Keratinocyte (primary cell): ENCODE data around the gene MND1. TPM values are rescaled to one million over a fixed set of nuclear protein-coding genes. Genes with fewer than 3 reads are reported as not detected.

ENCODE experiments used
- DNase-seq: peaks from one replicate; pipeline ENCODE4 v3.0.0-alpha.2; 2011; ENCODE audit warnings: low read depth, missing footprints, low spot score
- FAIRE-seq: peaks from 2 replicates; lab custom pipeline; 2011; peaks lifted over from hg19 to GRCh38; lab: Jason Lieb, UNC
- H2AFZ ChIP-seq: 2 replicates; pipeline ENCODE4 v1.6.0; 2012; ENCODE audit warnings: low read length, control low read depth, inconsistent platforms; ENCODE audit not compliant: control insufficient read depth
- H3K27ac ChIP-seq: 2 replicates; pipeline ENCODE4 v1.5.1; 2011; ENCODE audit warnings: low read length; ENCODE audit not compliant: control insufficient read depth, insufficient read depth
- H3K27me3 ChIP-seq: 3 replicates; pipeline ENCODE4 v1.6.0; 2011; ENCODE audit warnings: low read length; ENCODE audit not compliant: control insufficient read depth, insufficient read depth; ENCODE audit errors: extremely low read depth
- H3K36me3 ChIP-seq, 2 experiments: 2 replicates in 1 of 2; 3 replicates in 1 of 2; pipeline ENCODE4 v1.5.1; 2011; ENCODE audit warnings: low read length in 2 of 2, mild to moderate bottlenecking in 1 of 2; ENCODE audit not compliant: control insufficient read depth in 2 of 2, insufficient read depth in 2 of 2; ENCODE audit errors: extremely low read depth in 1 of 2
- H3K4me1 ChIP-seq: 3 replicates; pipeline ENCODE4 v1.5.1; 2011; ENCODE audit warnings: low read length; ENCODE audit not compliant: control insufficient read depth, insufficient read depth; ENCODE audit errors: extremely low read depth
- H3K4me2 ChIP-seq: 3 replicates; pipeline ENCODE4 v1.6.0; 2011; ENCODE audit warnings: low read depth, low read length; ENCODE audit not compliant: control insufficient read depth, insufficient read depth; ENCODE audit errors: extremely low read depth
- H3K4me3 ChIP-seq, 3 experiments: fragments of 200-600 bp in 1 of 3; sonication (generic) in 1 of 3; 2 replicates in 2 of 3; 3 replicates in 1 of 3; pipeline ENCODE4 v1.5.1; 2011 to 2016; ENCODE audit warnings: low read length in 3 of 3, mild to moderate bottlenecking in 3 of 3, control low read depth in 2 of 3, inconsistent platforms in 1 of 3, low read depth in 1 of 3, mixed read lengths in 1 of 3, mixed run types in 1 of 3, moderate library complexity in 1 of 3; ENCODE audit not compliant: control insufficient read depth in 2 of 3, insufficient read depth in 2 of 3; ENCODE audit errors: extremely low read depth in 1 of 3
- H3K79me2 ChIP-seq: 2 replicates; pipeline ENCODE4 v1.6.0; 2012; ENCODE audit warnings: low read length; ENCODE audit not compliant: control insufficient read depth, insufficient read depth
- H3K9ac ChIP-seq: 3 replicates; pipeline ENCODE4 v1.6.0; 2011; ENCODE audit warnings: low read length; ENCODE audit not compliant: control insufficient read depth, insufficient read depth; ENCODE audit errors: extremely low read depth
- H3K9me1 ChIP-seq: 3 replicates; pipeline ENCODE4 v1.6.0; 2011; ENCODE audit warnings: low read length; ENCODE audit not compliant: control insufficient read depth, insufficient read depth; ENCODE audit errors: extremely low read depth
- H3K9me3 ChIP-seq: 2 replicates; pipeline ENCODE4 v1.5.1; 2012; ENCODE audit warnings: low read depth, low read length; ENCODE audit not compliant: control insufficient read depth
- H4K20me1 ChIP-seq: 3 replicates; pipeline ENCODE4 v1.6.0; 2011; ENCODE audit warnings: low read length; ENCODE audit not compliant: control insufficient read depth, insufficient read depth; ENCODE audit errors: extremely low read depth
- CTCF ChIP-seq, 3 experiments: IDR thresholded peaks in 1 of 3; conservative IDR thresholded peaks in 1 of 3; optimal IDR thresholded peaks in 1 of 3; 2 replicates in 2 of 3; 3 replicates in 1 of 3; pipeline versions ENCODE3 to v1.5.1; 2011; ENCODE audit warnings: low read length in 3 of 3, mild to moderate bottlenecking in 3 of 3, moderate library complexity in 2 of 3, control low read depth in 1 of 3, inconsistent platforms in 1 of 3; ENCODE audit not compliant: insufficient read depth in 2 of 3; ENCODE audit errors: extremely low read depth in 1 of 3
- EZH2 ChIP-seq: IDR thresholded peaks from one replicate; pipeline ENCODE4 v1.6.1; 2012; ENCODE audit warnings: inconsistent platforms, mild to moderate bottlenecking, low read length, moderate library complexity
- dilution Hi-C: fragments of 300-500 bp; cut with MboI; formaldehyde crosslinking; loops from one replicate; pipeline ENCODE4 v1.7.0; 2020; ENCODE audit warnings: low sequenced_read_pairs; ENCODE audit not compliant: extremely low pct_ligation_motif_present
- polyA plus RNA-seq, 5 experiments: library from polyadenylated mRNA; depleted of rRNA in 3 of 5; stranded (reverse) in 3 of 5; stranded (forward) in 1 of 5; unstranded in 1 of 5; fragments of >200 nt; gene quantifications; 1 replicate in 1 of 5; 2 replicates in 3 of 5; 3 replicates in 1 of 5; pipeline versions ENCODE4 v1.2.1 to v1.2.3, GENCODE V29; 2011 to 2012; ENCODE audit warnings: missing spikeins in 2 of 5, low read depth in 1 of 5, low replicate concordance in 1 of 5

MND1 gene
- polyA plus RNA-seq, 1 donor (not counting 4 experiments of a cell fraction or from before 2014, with no cell fraction given), result 4.9 TPM

- Histone ChIP-seq H3K9ac (no peak overlapping the region), H4K20me1 (no peaks in the 10 kb centered on the region), H3K9me3 (no peaks in the 10 kb centered on the region), H3K79me2 (no peaks in the 10 kb centered on the region), H3K4me2 (no peak overlapping the region), H3K9me1 (no peaks in the 10 kb centered on the region), H2AFZ (no peak overlapping the region), H3K4me1 (peaks cover 2% of the 10 kb centered on the region), H3K36me3 (no peaks in the 10 kb centered on the region), H3K4me3 (no peak overlapping the region), H3K27ac (no peak overlapping the region), H3K27me3 (no peaks in the 10 kb centered on the region)
- FAIRE-seq (no peak), DNase-seq (no peak)
- dilution Hi-C loops, result no loop called here
- TF ChIP-seq CTCF (optimal IDR thresholded peaks at IDR 0.05 in 1 of 3, IDR thresholded peaks at IDR 0.05 in 1 of 3, conservative IDR thresholded peaks at IDR 0.05 in 1 of 3; ENCODE audit: extremely low read depth in 1 of 3, insufficient read depth in 2 of 3, low read length in 3 of 3), result no peak
- TF ChIP-seq EZH2, result no peak
These were observed 48.9 kb downstream of the MND1 start for GRCh38 chr4:153393397-153393796.

GRCh38 chr4:153394945-153395344 lies 50.5 kb downstream of the MND1 start:
- H3K27me3 ChIP-seq, result no peaks in the 10 kb centered on the region
- H3K4me2 ChIP-seq, result no peak overlapping the region
- no peak for FAIRE-seq
- no peak for TF ChIP-seq CTCF (optimal IDR thresholded peaks at IDR 0.05 in 1 of 3, IDR thresholded peaks at IDR 0.05 in 1 of 3, conservative IDR thresholded peaks at IDR 0.05 in 1 of 3; ENCODE audit: extremely low read depth in 1 of 3, insufficient read depth in 2 of 3, low read length in 3 of 3)
- no peak for TF ChIP-seq EZH2
- no peak overlapping the region for H2AFZ ChIP-seq
- no peak overlapping the region for H3K9ac ChIP-seq
- peaks cover 9% of the 10 kb centered on the region for H3K4me1 ChIP-seq
- H3K79me2 ChIP-seq, result no peaks in the 10 kb centered on the region
- no peaks in the 10 kb centered on the region for H3K9me1 ChIP-seq
- dilution Hi-C loops, result no loop called here
- H3K4me3 ChIP-seq, result no peak overlapping the region
- H3K27ac ChIP-seq, result no peak overlapping the region
- no peaks in the 10 kb centered on the region for H4K20me1 ChIP-seq
- no peak for DNase-seq
- no peaks in the 10 kb centered on the region for H3K9me3 ChIP-seq
- H3K36me3 ChIP-seq, result no peaks in the 10 kb centered on the region
